Natural killer cell (primary cell): ENCODE measurements around the gene TMED10. TPM values are rescaled to one million over a fixed set of nuclear protein-coding genes. Genes with fewer than 3 reads are reported as not detected.

ENCODE experiments used
- ATAC-seq, 3 donors: fragments of 150-1000 bp in 2 of 3; fragments of 200-7000 bp in 1 of 3; cut with Tn5 transposase; 1 replicate in 1 of 3; 2 replicates in 2 of 3; pipeline ENCODE4 v1.10.0; 2021; ENCODE audit warnings: mild to moderate bottlenecking in 2 of 3, moderate library complexity in 2 of 3
- DNase-seq, 2 donors: peaks; one replicate each; pipeline versions ENCODE4 v3.0.0 to v3.0.0-alpha.2; 2013 to 2021; ENCODE audit warnings: mixed read lengths in 1 of 2
- H3K27ac ChIP-seq: one replicate; pipeline ENCODE4 v1.5.1; 2013; ENCODE audit warnings: mild to moderate bottlenecking, low read length
- H3K27me3 ChIP-seq: one replicate; pipeline ENCODE4 v1.6.1; 2013; ENCODE audit warnings: low read length; ENCODE audit not compliant: control insufficient read depth, insufficient read depth
- H3K36me3 ChIP-seq: one replicate; pipeline ENCODE4 v1.6.1; 2013; ENCODE audit warnings: low read length; ENCODE audit not compliant: control insufficient read depth, insufficient read depth
- H3K4me1 ChIP-seq: one replicate; pipeline ENCODE4 v1.6.1; 2013; ENCODE audit warnings: low read length; ENCODE audit not compliant: control insufficient read depth, insufficient read depth
- H3K4me3 ChIP-seq: one replicate; pipeline ENCODE4 v1.5.1; 2013; ENCODE audit warnings: low read length
- H3K9me3 ChIP-seq: one replicate; pipeline ENCODE4 v1.6.1; 2013; ENCODE audit warnings: low read length; ENCODE audit not compliant: control insufficient read depth, insufficient read depth
- H3K27ac Mint-ChIP-seq, 2 donors: one replicate each; pipeline ENCODE4 v1.8.0; 2022; ENCODE audit warnings: mild to moderate bottlenecking in 2 of 2, mixed read lengths in 2 of 2, moderate library complexity in 1 of 2
- H3K27me3 Mint-ChIP-seq, 2 donors: one replicate each; pipeline ENCODE4 v1.8.0; 2022; ENCODE audit warnings: low read depth in 2 of 2, mixed read lengths in 2 of 2
- H3K36me3 Mint-ChIP-seq: one replicate; pipeline ENCODE4 v1.8.0; 2022; ENCODE audit warnings: mixed read lengths
- H3K4me1 Mint-ChIP-seq, 2 donors: one replicate each; pipeline ENCODE4 v1.8.0; 2022; ENCODE audit warnings: mixed read lengths in 2 of 2
- H3K4me3 Mint-ChIP-seq: one replicate; pipeline ENCODE4 v1.8.0; 2022; ENCODE audit warnings: mild to moderate bottlenecking, moderate library complexity, mixed read lengths
- H3K9me3 Mint-ChIP-seq, 2 donors: one replicate each; pipeline ENCODE4 v1.8.0; 2022; ENCODE audit warnings: mixed read lengths in 2 of 2
- CTCF ChIP-seq: fragments of 200-600 bp; IDR thresholded peaks from one replicate; pipeline ENCODE4 v1.8.0; 2022; ENCODE audit warnings: antibody characterized with exemption
- whole genome bisulfite sequencing: methylation state at CpG from one replicate; pipeline ENCODE4 v1.1.7; 2013; ENCODE audit warnings: missing lambda C conversion rate; ENCODE audit not compliant: insufficient coverage; 5-methylcytosine and 5-hydroxymethylcytosine counted together
- intact Hi-C: fragments of 100-400 bp; cut with micrococcal nuclease; formaldehyde crosslinking; loops from one replicate; pipeline ENCODE4 v1.14.2; 2022
- total RNA-seq, 4 donors: library from RNA; stranded (reverse); fragments of 120-200 nt in 1 of 4; gene quantifications; one replicate each; pipeline versions ENCODE4 v1.2.3 to v1.2.4, GENCODE V29; 2013 to 2022

Gene TMED10
- total RNA-seq, 3 donors from 2014 or later (not counting 1 experiment from before 2014, with no cell fraction given), result 216 to 244 (median 231) TPM

- intact Hi-C loops, result no loop called here
- H3K27me3 Mint-ChIP-seq, result peaks cover 6 to 17% of the 10 kb centered on the region in 2 donors
- Histone ChIP-seq H3K27ac (no peak overlapping the region), H3K27me3 (no peaks in the 10 kb centered on the region), H3K36me3 (no peaks in the 10 kb centered on the region), H3K4me1 (peaks cover 10% of the 10 kb centered on the region), H3K9me3 (no peaks in the 10 kb centered on the region), H3K4me3 (no peak overlapping the region)
- ATAC-seq (peak; percentile 18 to 85 (median 41)), DNase-seq (peak in 1 of 2 donors; percentile 18)
- H3K27ac Mint-ChIP-seq, result no peak overlapping the region
- H3K9me3 Mint-ChIP-seq, result no peaks in the 10 kb centered on the region
- TF ChIP-seq CTCF, result no peak
- H3K4me3 Mint-ChIP-seq, result no peak overlapping the region
- WGBS, result 32% methylated on average over 6 of the region's 7 CpGs
- H3K36me3 Mint-ChIP-seq, result no peaks in the 10 kb centered on the region
- peaks cover 0 to 5% of the 10 kb centered on the region in 2 donors for H3K4me1 Mint-ChIP-seq
Observed at GRCh38 chr14:75188520-75189268, 12.3 kb upstream of the TMED10 start.

GRCh38 chr14:75188086-75188485 lies 11.7 kb upstream of the TMED10 start:
- Mint-ChIP-seq H3K36me3 (no peaks in the 10 kb centered on the region), H3K9me3 (no peaks in the 10 kb centered on the region), H3K4me3 (no peak overlapping the region), H3K4me1 (peaks cover 0 to 5% of the 10 kb centered on the region in 2 donors), H3K27me3 (peaks cover 6 to 17% of the 10 kb centered on the region in 2 donors), H3K27ac (no peak overlapping the region)
- no peaks in the 10 kb centered on the region for H3K9me3 ChIP-seq
- no peaks in the 10 kb centered on the region for H3K36me3 ChIP-seq
- 100% methylated on average over 2 of the region's 4 CpGs for WGBS
- ATAC-seq (no peak), DNase-seq (no peak)
- no peak overlapping the region for H3K27ac ChIP-seq
- peaks cover 10% of the 10 kb centered on the region for H3K4me1 ChIP-seq
- H3K27me3 ChIP-seq, result no peaks in the 10 kb centered on the region
- TF ChIP-seq CTCF, result no peak
- intact Hi-C loops, result no loop called here
- no peak overlapping the region for H3K4me3 ChIP-seq

- H3K4me1 Mint-ChIP-seq, result peaks cover 0 to 5% of the 10 kb centered on the region in 2 donors
- 75% methylated on average over 1 of the region's 2 CpGs for WGBS
- TF ChIP-seq CTCF, result no peak
- Histone ChIP-seq H3K9me3 (no peaks in the 10 kb centered on the region), H3K4me1 (peaks cover 10% of the 10 kb centered on the region), H3K27ac (no peak overlapping the region), H3K27me3 (no peaks in the 10 kb centered on the region), H3K4me3 (no peak overlapping the region), H3K36me3 (no peaks in the 10 kb centered on the region)
- intact Hi-C loops, result no loop called here
- H3K27me3 Mint-ChIP-seq, result peaks cover 6 to 17% of the 10 kb centered on the region in 2 donors
- no peaks in the 10 kb centered on the region for H3K36me3 Mint-ChIP-seq
- DNase-seq (no peak), ATAC-seq (no peak)
- H3K4me3 Mint-ChIP-seq, result no peak overlapping the region
- H3K27ac Mint-ChIP-seq, result no peak overlapping the region
- no peaks in the 10 kb centered on the region for H3K9me3 Mint-ChIP-seq
Observed at GRCh38 chr14:75186953-75187352, 10.5 kb upstream of the TMED10 start.
